K562 (cell line): ENCODE measurements around the gene SUPT20H. TPM values are rescaled to one million over a fixed set of nuclear protein-coding genes. Genes with fewer than 3 reads are reported as not detected.
A peak's percentile ranks its signal among the peaks of the same experiment; 100 is the strongest.

Source experiments
- ATAC-seq: fragments of 200-7000 bp; cut with Tn5 transposase; 3 replicates; pipeline ENCODE4 v1.9.1; 2020; ENCODE audit warnings: moderate library complexity
- BruUV-seq: library from RNA; stranded (reverse); fragments of 400-500 nt; replicated peaks from 2 replicates; lab custom pipeline; 2021; lab: Mats Ljungman, UMichigan
- CTCF ChIA-PET: fragments of 300-600 bp; formaldehyde crosslinking; extraction: SDS; loops from one replicate; lab custom pipeline; 2021; ENCODE audit warnings: low intra/inter-chr PET ratio; lab: Yijun Ruan, JAX
- POLR2A ChIA-PET: fragments of 300-600, 350-650 bp; sonication (Branson Sonifier 250); formaldehyde crosslinking; extraction: SDS; loops from one replicate; lab custom pipeline; 2021; ENCODE audit warnings: antibody characterized with exemption, inconsistent platforms; lab: Yijun Ruan, JAX
- DNase-seq, 4 experiments: peaks; one replicate each; pipeline versions ENCODE4 v3.0.0 to v3.0.0-alpha.2; 2011 to 2018; ENCODE audit warnings: low spot score in 3 of 4, mixed read lengths in 3 of 4; ENCODE audit errors: extremely low read depth in 1 of 4
- FAIRE-seq: peaks from 2 replicates; lab custom pipeline; 2011; peaks lifted over from hg19 to GRCh38; lab: Jason Lieb, UNC
- H2AFZ ChIP-seq: 2 replicates; pipeline ENCODE4 v1.6.0; 2011; ENCODE audit warnings: low read depth, low read length, control low read depth, inconsistent platforms
- H3K27ac ChIP-seq: fragments of 200-600 bp; 3 replicates; pipeline ENCODE4 v1.8.0; 2011; ENCODE audit warnings: low read depth, mild to moderate bottlenecking, control low read depth, inconsistent platforms, low read length, moderate library complexity, mixed read lengths; ENCODE audit errors: extremely low read depth
- H3K27me3 ChIP-seq, 2 experiments: fragments of 300-600 bp in 1 of 2; 2 replicates in 1 of 2; 3 replicates in 1 of 2; pipeline versions ENCODE4 v1.6.0 to v1.8.0; 2011; ENCODE audit warnings: inconsistent platforms in 2 of 2, low read length in 2 of 2, mild to moderate bottlenecking in 1 of 2, mixed read lengths in 1 of 2, moderate library complexity in 1 of 2; ENCODE audit not compliant: control insufficient read depth in 2 of 2, insufficient read depth in 2 of 2
- H3K36me3 ChIP-seq: fragments of 300-600 bp; 3 replicates; pipeline ENCODE4 v1.8.0; 2011; ENCODE audit warnings: mild to moderate bottlenecking, low read length, inconsistent platforms; ENCODE audit not compliant: control insufficient read depth, insufficient read depth
- H3K4me1 ChIP-seq, 2 experiments: fragments of 200-600 bp in 1 of 2; replicated peaks in 1 of 2; 2 replicates in 1 of 2; 3 replicates in 1 of 2; pipeline versions ENCODE4 v1.5.1 to v1.8.0; 2011; ENCODE audit warnings: inconsistent platforms in 2 of 2, low read length in 2 of 2, mild to moderate bottlenecking in 1 of 2, mixed read lengths in 1 of 2, moderate library complexity in 1 of 2; ENCODE audit not compliant: control insufficient read depth in 2 of 2, insufficient read depth in 2 of 2
- H3K4me2 ChIP-seq: 2 replicates; pipeline ENCODE4 v1.6.1; 2011; ENCODE audit warnings: low read length, control low read depth, inconsistent platforms, mixed read lengths; ENCODE audit not compliant: insufficient read depth
- H3K4me3 ChIP-seq: fragments of 200-600 bp; sonication (generic), shearing (Covaris generic); 2 replicates; pipeline ENCODE4 v1.5.1; 2016; ENCODE audit warnings: control low read depth, inconsistent platforms
- H3K79me2 ChIP-seq: fragments of 200-600 bp; 3 replicates; pipeline ENCODE4 v1.8.0; 2011; ENCODE audit warnings: low read length, inconsistent platforms; ENCODE audit not compliant: control insufficient read depth, insufficient read depth
- H3K9ac ChIP-seq, 2 experiments: 2 replicates each; pipeline versions ENCODE4 v1.6.0 to v1.6.1; 2011; ENCODE audit warnings: low read depth in 2 of 2, low read length in 2 of 2, control low read depth in 1 of 2, inconsistent platforms in 1 of 2, mild to moderate bottlenecking in 1 of 2, mixed read lengths in 1 of 2; ENCODE audit not compliant: insufficient read depth in 1 of 2
- H3K9me1 ChIP-seq: one replicate; pipeline ENCODE4 v1.6.0; 2011; ENCODE audit warnings: inconsistent platforms, mild to moderate bottlenecking, low read length, moderate library complexity; ENCODE audit not compliant: control insufficient read depth, insufficient read depth
- H3K9me3 ChIP-seq: replicated peaks from 2 replicates; pipeline ENCODE4 v1.5.1; 2011; ENCODE audit warnings: low read depth, low read length, inconsistent platforms; ENCODE audit not compliant: control insufficient read depth, insufficient read depth
- H4K20me1 ChIP-seq: replicated peaks from 2 replicates; pipeline ENCODE4 v1.6.1; 2011; ENCODE audit warnings: low read length, inconsistent platforms, mixed read lengths; ENCODE audit not compliant: control insufficient read depth, insufficient read depth
- BRF2 ChIP-seq: IDR thresholded peaks from 3 replicates; pipeline ENCODE4 v1.6.1; 2011; ENCODE audit warnings: borderline replicate concordance, mild to moderate bottlenecking; ENCODE audit not compliant: insufficient read length, insufficient read depth
- CBX8 ChIP-seq: fragments of 200-600 bp; sonication (generic); IDR thresholded peaks from 2 replicates; pipeline ENCODE4 v1.6.1; 2012; ENCODE audit warnings: borderline replicate concordance, mixed run types, low read depth, mild to moderate bottlenecking, moderate library complexity, mixed read lengths, low read length, control low read depth, inconsistent platforms; ENCODE audit not compliant: poor library complexity, severe bottlenecking; ENCODE audit errors: extremely low read depth
- ESRRA ChIP-seq: fragments of 450-650 bp; IDR thresholded peaks from 2 replicates; pipeline ENCODE4 v1.6.1; 2014; ENCODE audit warnings: low read depth, mild to moderate bottlenecking, moderate library complexity, borderline replicate concordance
- JUNB ChIP-seq: fragments of 450-650 bp; formaldehyde crosslinking; conservative IDR thresholded peaks from 2 replicates; pipeline ENCODE4 v1.4.0; 2020; ENCODE audit warnings: mild to moderate bottlenecking
- MAZ ChIP-seq, 2 experiments: fragments of 450-650 bp in 1 of 2; sonication (generic) in 1 of 2; formaldehyde crosslinking; IDR thresholded peaks in 1 of 2; conservative IDR thresholded peaks in 1 of 2; 2 replicates each; pipeline versions ENCODE4 v1.4.0 to v1.5.0; 2020; ENCODE audit warnings: mild to moderate bottlenecking in 1 of 2, missing genetic modification reagents in 1 of 2
- MEIS2 ChIP-seq: fragments of 450-650 bp; IDR thresholded peaks from 2 replicates; pipeline ENCODE4 v1.6.1; 2014; ENCODE audit warnings: mild to moderate bottlenecking; ENCODE audit not compliant: partially characterized antibody
- POLR2AphosphoS2 ChIP-seq: IDR thresholded peaks from 2 replicates; pipeline ENCODE4 v1.6.1; 2012; ENCODE audit warnings: low read length, improper control_type of control experiment
- PURB ChIP-seq: sonication (generic); formaldehyde crosslinking; IDR thresholded peaks from 2 replicates; pipeline ENCODE4 v1.9.0; 2021; ENCODE audit warnings: low read depth, mild to moderate bottlenecking, missing genetic modification reagents
- TBP ChIP-seq: optimal IDR thresholded peaks from 2 replicates; pipeline ENCODE3; 2011; ENCODE audit warnings: low read depth, low read length, improper control_type of control experiment
- ZNF282 ChIP-seq: sonication (generic); formaldehyde crosslinking; IDR thresholded peaks from 2 replicates; pipeline ENCODE4 v1.8.1; 2023; ENCODE audit warnings: missing genetic modification reagents
- WGBS: fragments of 100-300 bp; shearing (Covaris generic); methylation state at CpG from one replicate; pipeline ENCODE4 v1.1.6; 2016; ENCODE audit warnings: low coverage, mixed read lengths; ENCODE audit not compliant: insufficient coverage; ENCODE audit errors: missing lambda C conversion rate; 5-methylcytosine and 5-hydroxymethylcytosine counted together
- in situ Hi-C: fragments of 300-500 bp; cut with MboI; formaldehyde crosslinking; loops from 4 replicates; pipeline ENCODE4 v1.15.0; 2018; ENCODE audit warnings: inconsistent platforms, mixed read lengths
- intact Hi-C: fragments of 100-400 bp; cut with micrococcal nuclease; formaldehyde crosslinking; loops from 2 replicates; pipeline ENCODE4 v1.14.2; 2022
- polyA plus RNA-seq, 8 experiments: library from polyadenylated mRNA; depleted of rRNA in 4 of 8; stranded (reverse) in 5 of 8; unstranded in 3 of 8; fragments of >200 nt; fragmentation: Nextera tagmentation in 2 of 8; fragmentation: Illumina TruSeq in 1 of 8; extraction: Ambion mirVana in 2 of 8; extraction: Trizol in 1 of 8; gene quantifications; 2 replicates each; pipeline versions ENCODE4 v1.2.1 to v1.2.3, GENCODE V29; 2011 to 2014; ENCODE audit warnings: inconsistent platforms in 1 of 8, missing spikeins in 1 of 8
- total RNA-seq, 7 experiments: library from RNA; depleted of rRNA in 6 of 7; stranded (reverse); fragments of >200 nt in 6 of 7; fragmentation: Illumina TruSeq in 2 of 7; extraction: Trizol in 2 of 7; gene quantifications; 2 replicates each; pipeline versions ENCODE4 v1.2.1 to v1.2.3, GENCODE V29; 2011 to 2021; ENCODE audit warnings: low replicate concordance in 1 of 7

The SUPT20H gene
- total and polyA plus RNA-seq, 9 of the 15 experiments (the other 6 are each of a cell fraction or from before 2014, with no cell fraction given), result 11.4 to 71.8 (median 31.7) TPM

GRCh38 chr13:37011002-37011401 lies 48.5 kb downstream of the SUPT20H start (continued):
- TF ChIP-seq BRF2, result no peak
- no peak for TF ChIP-seq ZNF282 (CRISPR knock-in tag)
- TF ChIP-seq JUNB, result no peak
- no peak for TF ChIP-seq MAZ (CRISPR knock-in tag; conservative IDR thresholded peaks at IDR 0.05 in 1 of 2, IDR thresholded peaks at IDR 0.05 in 1 of 2)
- no peak for TF ChIP-seq MEIS2
- TF ChIP-seq ESRRA, result no peak
- TF ChIP-seq CBX8, result no peak

- no peaks in the 10 kb centered on the region for H3K9me1 ChIP-seq
- TF ChIP-seq TBP, result no peak
- no peak for TF ChIP-seq PURB (CRISPR knock-in tag)
- TF ChIP-seq POLR2AphosphoS2, result 0 out of 2 replicates have a peak, but pooled peaks have one; percentile 37
- CTCF ChIA-PET, result no interaction called here
- no peak overlapping the region for H3K4me2 ChIP-seq
- no peak overlapping the region for H3K9ac ChIP-seq
- no peak for FAIRE-seq
- H3K79me2 ChIP-seq, result no peaks in the 10 kb centered on the region; the same call in 2 of the 3 replicates
- H3K27me3 ChIP-seq, result no peaks in the 10 kb centered on the region
- ATAC-seq, result peak; percentile 66
- WGBS, result no CpG with 5 or more reads among the region's 1 CpG
- POLR2A ChIA-PET, result interaction anchor here (2.2 kb wide), 1 partner anchor 14 kb away, joined by 6 read pairs; no protein-coding TSS in a partner anchor
- in situ Hi-C loops (no loop called here), intact Hi-C loops (no loop called here)
- no peak overlapping the region for H2AFZ ChIP-seq
- peaks cover 77% of the 10 kb centered on the region for H3K36me3 ChIP-seq
- H3K4me1 ChIP-seq, result no peaks in the 10 kb centered on the region
- no peak for DNase-seq
- H3K9me3 ChIP-seq, result no peaks in the 10 kb centered on the region
- BruUV-seq, result no TSS peak
- no peak overlapping the region for H3K4me3 ChIP-seq
- no peak overlapping the region for H3K27ac ChIP-seq
- H4K20me1 ChIP-seq, result no peaks in the 10 kb centered on the region
Measured at GRCh38 chr13:37010424-37010823, 49.1 kb downstream of the SUPT20H start.
